Measurements from ENCODE around the gene WDR93.

WDR93 gene

DNA sequence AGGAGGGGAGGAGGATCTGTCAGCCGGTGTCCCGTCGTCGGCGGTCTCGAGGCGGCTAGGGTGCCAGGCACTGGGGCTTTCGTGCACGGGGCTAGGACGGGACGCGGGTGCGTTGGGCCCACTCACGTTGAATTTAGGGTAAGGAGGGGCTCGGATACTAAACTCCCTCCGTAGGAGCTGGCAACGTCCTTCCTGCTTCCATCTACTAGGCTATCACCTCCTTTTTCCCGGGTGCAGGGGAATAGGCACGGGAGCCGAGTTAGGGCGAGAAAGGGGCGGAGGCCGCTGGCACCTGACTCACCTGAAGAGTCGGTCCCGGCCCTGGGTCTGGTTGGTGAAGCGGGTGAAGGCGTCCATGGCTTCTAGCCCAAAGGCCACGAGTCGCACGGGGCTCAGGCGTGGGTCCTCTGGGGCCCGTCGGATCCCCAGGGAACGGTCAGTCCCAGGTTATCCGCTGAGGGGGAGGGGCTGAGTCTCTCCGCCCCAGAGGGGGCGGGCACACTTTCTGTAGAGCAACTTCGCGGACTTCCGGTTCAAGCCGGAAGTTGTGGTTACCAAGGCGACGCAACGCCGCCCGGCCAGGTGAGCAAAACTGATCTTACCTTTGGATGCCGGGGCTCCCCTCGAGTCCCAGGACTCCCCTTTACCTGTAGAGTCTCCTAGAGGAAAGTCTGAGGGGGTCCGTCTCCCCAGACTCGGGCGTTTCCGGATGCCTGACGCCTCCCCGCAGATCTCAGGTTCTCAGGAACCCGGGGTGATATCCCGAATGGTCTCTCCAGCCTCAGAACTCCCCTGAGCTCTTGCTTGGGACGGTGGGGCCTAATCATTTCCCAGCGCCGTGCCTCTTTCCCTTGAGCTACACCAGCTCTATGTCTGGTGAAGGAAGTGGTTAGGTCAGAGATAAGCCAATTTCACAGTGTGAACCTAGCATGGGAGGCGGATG is at the start of gene WDR93, which contains the start of gene PEX11A:
TSS of gene WDR93 (plus strand) at position 536 of the 943 bp plus-strand sequence. CDS start 10,936 bp downstream, outside the sequence.
TSS of gene PEX11A (minus strand) at position 479 of the 943 bp plus-strand sequence. CDS start at position 357, 122 bp downstream.
- DNase-seq: peak; percentile 80

DNA sequence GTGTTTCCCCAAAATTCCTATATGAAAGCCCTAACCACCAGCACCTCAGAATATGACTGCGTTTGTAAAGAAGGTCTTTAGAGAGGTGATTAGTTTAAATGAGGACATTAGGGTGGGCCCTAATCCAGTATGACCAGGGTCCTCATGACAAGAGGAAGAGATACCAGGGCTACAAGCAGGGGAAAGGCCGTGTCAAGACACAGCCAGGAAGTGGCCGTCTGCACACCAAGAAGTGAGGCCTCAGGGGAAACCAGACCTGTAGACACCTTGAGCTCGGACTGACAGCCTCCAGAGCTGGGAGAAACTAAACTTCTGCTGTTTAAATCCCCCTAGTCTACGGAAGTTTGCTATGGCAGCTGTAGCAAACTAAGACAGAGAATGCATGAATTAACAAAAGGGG is 49.6 kb upstream of the WDR93 start:
- no peak for DNase-seq

DNA sequence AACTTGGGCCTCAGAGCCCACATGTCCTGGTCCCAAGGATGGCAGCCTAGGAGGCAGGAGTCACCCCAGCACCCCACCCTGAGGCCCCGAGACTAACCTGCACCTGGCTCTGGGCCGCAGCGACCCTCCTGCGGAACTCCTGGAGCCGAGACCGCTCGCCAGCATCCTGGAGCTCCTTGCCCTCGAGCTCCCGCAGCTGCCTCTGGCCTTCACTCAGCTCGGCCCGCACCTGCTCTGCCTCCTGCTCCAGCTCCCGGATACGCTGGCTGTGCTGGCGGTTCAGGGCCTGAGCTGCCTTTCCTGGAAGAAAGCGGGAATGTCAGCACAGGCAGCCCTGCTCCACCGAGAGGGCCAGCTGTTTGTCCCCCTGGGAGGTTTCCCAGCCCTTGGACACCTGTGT is 48.5 kb upstream of the WDR93 start:
- no peak for DNase-seq

DNA sequence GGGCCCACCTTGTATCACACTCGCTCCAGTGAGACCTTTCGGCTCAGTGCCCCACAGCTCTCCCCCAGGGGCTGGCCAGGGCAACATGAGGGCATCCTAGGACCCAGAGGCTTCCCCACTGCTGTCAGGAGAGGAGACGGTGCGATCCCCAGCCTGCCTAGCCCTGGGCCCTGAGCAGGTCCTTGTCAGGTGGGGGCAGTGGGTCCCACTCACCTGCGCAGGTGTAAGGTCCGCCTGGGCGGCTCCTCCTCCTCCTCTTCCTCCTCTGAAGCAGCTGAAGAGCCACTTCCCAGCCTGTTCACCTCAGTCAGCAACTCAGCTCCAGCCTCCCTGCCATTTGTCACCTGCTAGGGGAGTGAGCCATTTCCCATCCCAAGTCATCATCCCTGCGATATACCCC is 44.9 kb upstream of the WDR93 start:
- no peak for DNase-seq

DNA sequence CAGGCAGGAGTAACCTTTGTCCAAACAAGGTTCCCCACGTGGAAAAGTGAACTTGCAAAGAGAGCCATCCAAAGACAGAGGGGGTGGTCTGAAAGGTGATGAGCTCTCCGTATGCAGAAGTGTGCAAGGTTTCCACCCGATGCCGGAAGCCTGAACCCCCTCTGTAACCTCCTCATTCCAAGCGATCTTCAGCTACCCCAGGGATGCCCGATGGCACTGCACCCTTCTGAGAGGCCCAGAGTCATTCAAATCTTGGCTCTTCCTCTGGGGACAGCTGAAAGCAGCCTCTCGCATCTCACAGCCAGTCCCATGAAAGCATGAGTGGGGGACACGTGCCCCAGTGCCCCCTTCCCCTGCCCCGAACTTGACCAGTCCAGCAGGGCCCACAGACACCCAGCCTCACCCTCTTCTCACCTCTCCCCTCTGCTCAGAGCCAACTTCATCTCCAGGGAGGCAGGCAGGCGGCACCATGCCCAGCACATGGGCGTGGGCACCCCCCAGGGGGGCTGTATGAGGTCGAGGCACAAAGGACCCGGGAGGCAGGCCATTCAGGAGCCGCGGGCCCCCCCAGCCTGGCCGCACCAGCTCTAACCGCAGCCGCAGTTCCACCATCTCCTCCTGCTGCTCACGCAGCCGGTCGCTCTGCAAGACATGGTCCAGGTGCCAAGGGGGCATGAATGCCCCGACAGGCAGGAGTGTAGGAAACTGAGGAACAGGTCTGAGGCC is 44.0 kb upstream of the WDR93 start:
- no peak for DNase-seq

DNA sequence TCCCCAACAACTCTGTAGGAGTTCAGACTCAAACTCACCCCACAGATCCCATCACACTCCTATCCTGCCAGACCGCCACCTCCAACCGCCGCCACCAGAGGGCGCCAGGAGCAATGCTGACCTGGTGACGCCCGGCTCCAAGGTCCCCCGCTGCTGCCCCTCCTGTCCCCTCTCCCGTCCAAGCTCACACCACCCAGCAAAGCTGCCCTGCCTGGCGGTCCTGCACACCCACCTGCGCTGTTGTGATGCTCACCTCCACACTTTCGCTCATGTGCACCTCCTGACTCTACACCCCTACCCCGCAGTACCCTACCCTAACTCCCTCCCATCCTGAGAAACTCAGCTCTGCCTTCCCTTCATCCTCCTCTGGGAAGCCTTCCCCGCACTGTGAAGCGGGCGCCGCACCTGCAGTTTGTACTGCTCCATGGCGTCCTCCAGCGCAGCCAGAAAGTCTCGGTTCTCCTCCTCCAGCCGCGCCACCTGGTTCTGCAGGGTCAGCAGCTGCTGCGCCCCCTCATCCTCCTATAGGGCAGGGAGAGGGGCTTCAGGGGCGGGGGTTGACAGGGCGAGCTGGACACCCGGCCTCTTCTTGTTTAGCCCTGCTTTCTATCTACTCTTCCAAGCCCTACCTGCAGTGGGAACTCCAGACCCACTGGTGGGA is 43.3 kb upstream of the WDR93 start:
- peak; percentile 22 for DNase-seq

DNA sequence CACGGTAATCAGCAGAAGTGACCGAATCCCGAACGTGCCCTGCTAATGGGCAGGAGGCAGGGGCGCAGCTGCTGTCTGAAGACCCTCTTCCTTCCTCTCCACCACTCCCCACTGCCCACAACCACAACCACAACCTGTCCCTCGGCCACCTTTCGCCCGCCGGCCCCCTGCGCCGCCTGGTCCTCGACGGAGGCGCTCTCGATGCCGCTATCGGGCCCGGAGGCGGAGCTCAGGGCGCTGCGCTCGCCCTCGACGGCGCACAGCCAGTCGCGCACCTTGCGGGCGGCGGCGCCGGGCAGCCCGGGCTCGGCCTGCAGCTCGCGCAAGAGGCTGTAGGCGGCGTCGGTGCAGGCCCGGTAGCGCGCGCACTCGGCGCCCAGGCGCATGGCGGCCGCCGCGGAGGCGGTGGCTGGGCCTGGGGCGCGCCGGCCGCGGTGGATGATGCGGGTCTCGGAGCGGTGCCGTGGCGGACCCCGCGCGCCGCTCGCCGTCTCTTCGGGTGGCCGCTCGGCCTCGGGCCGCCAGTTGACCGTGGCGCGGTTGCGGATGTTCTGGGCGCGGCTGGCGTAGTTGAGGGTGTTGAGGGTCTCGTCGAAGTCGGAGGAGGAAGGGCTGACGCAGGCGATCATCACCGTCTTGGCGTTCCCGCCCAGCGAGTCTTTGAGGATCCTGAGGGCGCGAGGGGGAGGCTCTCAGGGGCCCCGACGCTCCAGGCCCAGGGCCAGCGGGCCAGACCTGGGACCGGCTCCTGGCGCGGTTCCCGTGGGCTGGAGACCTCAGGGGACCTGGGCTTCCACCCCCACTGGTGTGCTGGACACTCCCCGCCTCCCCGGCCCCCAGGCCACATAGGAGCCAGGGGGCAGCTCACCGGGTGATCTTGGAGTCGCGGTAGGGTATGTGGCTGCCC is 42.3 kb upstream of the WDR93 start:
- DNase-seq: no peak

DNA sequence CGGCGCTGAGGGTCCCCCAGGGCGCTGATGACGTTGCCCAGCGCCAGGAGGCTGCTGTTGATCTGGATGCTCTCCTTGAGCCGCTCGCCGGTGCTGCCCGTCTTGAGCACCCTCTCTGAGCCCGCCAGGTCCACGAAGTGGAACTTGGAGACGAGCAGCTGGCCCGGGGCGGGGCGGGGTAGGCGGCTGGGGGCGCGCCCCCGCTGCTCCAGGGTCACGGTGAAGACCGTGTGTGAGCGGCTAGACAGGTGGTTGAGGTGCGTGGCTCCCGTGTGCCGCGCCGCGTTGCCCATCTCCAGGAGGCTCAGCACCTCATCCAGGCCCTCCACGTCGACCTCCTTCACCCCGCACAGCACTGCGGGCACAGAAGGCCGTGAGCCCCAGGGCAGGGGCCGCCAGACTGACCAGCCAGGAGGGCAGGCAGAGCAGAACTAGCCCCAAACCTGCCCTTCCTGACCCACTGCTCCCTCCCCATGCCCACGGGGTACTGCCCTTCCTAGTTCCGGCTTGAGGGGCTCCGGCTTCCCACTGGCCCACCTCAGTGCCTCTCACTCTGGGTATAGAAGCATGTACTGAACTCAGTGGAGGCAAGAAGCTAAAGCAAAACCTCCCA is 41.5 kb upstream of the WDR93 start:
- no peak for DNase-seq

DNA sequence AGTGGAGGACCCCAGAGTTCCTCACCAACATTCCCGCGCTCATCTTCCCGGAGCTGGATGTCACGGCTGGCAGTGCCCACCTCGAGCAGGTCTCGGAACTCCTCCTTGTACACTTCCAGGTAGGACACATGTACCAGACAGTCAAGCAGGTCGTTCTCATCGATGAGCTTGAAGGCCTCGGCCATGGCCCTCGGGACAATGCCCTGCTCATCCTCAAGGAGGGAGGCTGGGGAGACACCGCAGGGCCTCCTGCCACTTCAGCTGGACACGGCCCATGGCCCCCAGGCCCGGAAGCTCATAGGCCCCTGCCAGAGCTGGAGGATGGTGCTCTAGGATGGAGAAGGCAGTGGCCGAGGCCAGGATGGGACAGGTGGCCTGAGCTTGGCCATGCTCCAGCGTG is 40.9 kb upstream of the WDR93 start:
- no peak for DNase-seq

DNA sequence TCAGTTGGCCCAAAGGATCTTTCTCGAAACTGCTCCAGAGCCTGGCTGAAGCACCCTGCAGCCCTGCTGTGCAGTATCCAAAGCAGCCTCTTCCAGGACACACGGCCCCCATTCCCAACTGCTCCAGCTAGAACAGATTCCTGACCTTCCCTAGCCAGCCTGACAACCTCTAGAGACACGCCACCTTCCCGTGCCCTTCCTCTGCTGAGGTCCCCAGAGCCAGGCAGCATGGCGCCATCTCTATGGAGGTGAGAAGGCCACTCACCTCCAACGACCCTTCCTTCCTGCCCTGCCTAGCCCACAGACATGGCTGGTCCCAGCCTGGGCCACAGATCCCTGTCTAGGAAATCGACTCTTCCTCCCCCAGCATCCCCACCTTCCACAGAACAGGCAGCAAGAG is 38.5 kb upstream of the WDR93 start:
- DNase-seq: no peak

DNA sequence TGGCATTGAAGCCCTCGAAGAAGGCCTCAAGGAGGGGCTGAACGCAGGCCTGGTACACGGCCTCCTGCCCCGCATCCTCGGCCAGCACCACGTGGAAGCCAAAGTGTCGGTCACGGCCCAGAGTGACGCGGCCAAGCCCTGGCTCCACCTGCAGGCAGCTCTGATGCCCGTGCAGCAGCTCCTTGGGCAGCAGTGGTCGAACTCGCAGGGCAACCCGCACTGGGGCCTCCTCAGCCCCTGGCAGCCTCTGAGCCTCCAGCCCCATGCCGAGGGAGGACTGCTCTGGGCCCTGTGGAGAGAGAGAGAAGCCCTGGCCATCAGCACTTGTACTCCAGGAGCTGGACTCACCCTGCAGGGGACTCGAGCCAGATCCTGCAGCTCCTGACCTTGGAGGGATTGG is 37.9 kb upstream of the WDR93 start:
- DNase-seq: no peak

DNA sequence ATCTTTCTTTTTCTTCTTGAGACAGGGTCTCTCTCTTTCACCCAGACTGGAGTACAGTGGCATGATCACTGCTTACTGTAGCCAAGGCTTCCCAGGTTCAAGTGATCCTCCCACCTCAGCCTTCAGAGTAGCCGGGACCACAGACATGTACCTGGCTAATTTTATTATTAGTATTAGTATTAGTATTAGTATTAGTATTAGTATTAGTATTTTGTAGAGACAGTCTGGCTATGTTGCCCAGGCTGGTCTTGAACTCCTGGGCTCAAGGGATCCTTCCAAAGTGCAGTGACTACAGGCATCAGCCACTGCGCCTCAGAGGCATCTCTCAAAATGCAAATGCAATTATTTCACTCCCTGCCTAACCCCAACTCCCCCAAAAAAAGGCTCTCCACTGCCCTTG is 37.0 kb upstream of the WDR93 start:
- DNase-seq: no peak

DNA sequence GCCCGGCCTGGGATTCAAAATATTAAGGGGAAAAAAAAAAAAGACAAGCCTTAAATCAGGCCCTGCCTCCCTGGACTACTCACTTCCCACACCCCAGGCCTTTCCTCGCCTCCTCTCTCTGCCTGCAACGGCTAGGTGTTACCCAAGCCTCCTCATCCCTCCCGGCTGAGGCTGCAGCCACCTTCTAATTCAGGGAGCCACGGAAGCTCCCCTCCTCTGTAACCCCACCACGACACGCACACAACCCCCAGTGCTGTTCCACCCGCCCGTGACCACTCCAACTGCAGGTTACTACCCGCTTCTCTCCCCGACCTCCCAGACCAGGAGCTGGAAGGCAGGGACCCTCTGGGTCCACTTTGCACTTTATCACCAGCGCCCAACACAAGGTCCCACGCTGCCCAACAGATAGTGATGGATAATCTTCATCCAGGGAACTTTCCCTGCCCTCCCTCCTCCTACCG is 36.3 kb upstream of the WDR93 start:
- DNase-seq: no peak

DNA sequence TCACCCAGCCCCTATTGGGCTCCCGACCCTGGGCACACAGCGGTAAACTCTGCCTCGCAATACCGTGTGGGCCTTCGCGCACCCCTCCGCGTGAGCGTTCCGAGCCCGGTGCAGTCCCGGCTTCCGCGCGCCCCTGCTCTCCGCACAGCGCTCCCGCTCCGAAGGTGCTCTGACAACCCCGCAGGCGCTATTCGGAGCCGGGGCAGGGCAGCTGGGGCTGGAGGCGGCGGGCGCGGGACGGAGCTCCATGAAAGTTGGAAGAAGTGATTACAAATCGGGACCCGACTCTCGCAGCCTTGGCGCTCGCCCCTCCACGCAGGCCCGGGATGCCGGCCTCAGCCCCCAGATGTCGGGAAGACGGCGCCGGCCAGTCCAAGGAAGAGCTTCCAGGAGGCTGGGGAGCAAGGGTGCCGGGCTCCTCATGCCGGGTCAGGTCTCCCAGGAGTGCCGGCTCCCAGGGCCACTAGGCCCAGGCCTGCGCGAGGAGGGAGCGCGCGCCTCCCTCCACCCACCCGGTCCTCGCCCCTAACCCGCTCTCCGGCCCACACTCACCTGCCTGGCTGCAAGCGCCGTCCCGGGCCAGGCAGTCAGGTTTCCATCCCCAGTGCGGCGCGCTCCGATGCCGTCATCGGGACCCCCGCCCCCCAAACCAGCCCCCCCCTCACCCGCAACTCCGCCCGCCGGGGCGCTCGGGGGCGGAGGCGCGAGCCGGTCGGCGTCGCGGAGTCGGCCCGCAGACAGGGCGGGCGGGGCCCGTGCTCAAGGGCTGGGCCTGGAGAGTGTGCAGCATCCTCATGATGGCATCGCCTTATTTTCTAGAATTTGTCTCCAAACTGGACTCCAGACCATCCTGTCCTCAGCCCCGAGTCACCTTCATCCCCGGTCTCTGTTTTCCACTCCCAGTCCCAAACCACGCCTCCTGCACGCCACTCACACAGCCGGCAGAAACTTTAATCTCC is 35.5 kb upstream of the WDR93 start, which contains the start of gene KIF7:
TSS of gene KIF7 (minus strand) at position 621 of the 959 bp plus-strand sequence. CDS start 2,537 bp downstream, outside the sequence.
- DNase-seq: no peak

DNA sequence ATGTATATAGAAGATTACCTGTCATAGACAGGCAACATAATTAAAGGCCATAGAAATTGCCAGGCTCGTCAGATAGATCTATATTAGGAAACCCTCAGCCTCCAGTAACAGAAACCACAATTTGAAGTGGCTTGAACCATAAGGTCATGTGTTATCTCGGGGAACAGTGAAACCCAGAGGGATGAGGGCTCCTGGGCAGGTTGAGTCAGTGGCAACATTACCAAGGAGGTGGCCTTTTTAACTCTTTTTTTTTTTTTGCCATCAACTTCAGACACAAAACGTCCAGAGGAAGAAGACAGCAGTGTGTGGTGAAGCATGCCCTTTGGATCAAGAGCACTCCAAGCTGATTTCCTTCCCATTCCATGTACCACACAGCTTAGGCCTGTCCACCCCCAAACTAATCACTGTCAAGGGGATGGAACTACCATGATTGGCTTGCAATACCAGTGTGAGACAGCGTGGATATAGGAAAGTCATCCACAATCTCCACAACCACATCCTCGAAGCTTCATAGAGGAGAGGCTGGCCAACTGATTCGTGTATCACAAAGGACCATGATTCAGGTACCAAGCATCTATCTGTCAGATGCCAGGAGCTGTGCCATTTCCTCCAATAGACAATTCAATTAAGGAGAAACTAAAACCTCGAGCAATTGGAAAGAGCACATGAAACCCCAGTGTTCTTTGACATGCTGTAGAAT is 34.3 kb upstream of the WDR93 start:
- DNase-seq: no peak

DNA sequence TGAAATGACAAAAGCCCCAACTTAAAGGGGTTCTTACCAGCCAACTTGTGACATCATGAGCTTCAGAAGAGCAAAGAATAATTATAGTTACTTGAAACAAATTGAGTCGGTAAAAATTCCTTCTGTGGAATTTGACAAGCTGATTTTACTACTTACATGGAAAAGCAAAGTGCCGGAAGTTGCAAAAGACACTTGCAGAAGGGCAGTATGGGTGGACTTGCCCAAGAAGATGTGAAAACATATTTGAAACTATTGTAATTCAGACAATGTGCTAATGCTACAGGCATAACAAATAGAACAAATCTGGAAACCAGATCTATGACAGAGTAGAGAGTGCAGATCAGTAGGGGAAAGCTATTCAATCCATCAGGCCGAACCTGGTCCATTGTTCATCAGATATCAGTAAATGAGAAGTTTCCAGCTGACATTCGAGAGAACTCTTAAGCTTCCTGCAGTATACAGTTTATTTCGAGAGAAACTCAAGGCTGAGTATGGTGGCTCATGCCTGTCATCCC is 32.9 kb upstream of the WDR93 start:
- no peak for DNase-seq

DNA sequence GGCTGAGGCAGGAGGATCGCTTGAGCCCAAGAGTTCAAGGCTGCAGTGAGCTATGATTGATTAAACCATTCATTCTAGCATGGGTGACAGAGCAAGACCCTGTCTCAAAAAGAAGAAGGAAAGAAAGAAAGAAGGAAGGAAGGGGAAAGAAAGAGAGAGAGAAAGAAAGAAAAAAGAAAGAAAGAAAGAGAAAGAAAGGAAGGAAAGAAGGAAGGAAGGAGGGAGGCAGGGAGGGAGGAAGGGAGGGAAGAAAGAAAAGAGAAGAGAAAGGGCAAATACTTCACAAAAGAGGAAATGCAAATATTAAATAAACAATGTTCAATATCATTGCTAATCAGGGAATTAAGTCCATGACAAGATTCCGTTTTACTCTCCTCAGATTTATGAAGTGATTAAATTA is 31.3 kb upstream of the WDR93 start:
- DNase-seq: no peak

DNA sequence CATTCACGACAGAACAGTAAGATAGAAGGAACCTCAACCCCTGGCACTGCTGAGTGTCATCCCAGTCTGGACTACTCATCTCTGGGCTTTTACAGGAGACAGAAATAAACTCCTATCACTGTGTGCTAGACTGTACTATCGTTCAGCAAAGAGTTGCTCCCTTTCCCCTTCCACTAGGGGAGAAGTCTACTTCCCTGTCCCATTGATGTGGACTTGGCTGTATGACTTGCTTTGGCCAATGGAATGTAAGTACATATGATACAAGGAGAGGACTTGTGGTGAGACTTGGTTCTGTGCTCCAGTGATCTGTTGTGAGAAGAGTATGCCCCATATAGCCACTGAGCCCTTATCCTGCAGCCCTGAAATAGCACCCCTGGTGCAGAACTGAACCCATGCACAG is 30.1 kb upstream of the WDR93 start:
- DNase-seq: no peak

DNA sequence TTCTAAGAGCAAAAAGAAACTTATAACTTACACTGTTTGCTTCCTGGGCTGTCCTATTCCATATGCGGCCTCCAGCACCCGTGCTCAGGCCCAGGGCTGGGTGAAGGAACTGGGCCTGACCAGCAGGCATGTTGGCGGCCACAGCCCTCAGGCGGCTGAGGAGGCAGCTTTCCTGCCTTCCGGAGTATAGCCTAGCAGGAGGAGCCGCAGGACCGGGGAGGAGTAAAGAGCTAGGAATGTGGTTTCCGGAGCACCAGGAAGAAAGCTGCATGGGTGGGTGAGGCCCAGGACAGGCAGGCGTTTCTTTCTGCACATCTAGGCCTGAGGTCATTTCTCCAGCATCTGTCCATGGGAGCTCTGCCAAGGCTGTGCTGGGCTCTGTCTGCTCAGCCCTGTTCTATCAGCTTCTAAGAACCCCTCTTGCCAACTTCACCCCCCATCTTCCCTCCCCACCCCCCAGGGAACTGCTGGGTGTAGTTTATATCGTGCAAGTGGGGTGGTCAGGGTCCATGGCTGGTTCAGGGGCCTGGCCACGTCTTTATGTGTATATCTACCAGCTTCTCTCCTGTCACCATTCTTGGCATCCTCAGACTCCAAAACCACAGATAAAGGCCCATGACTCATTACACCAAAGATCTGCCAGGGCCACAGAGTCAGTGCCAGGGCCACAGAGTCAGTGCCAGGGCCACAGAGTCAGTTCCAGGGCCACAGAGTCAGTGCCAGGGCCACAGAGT is 27.6 kb upstream of the WDR93 start:
- no peak for DNase-seq
